GM21576 (cell line): ENCODE results near the gene S100Z.
"Not testable (repeated sequence)": the region's sequence is repeated elsewhere in the genome, so short reads cannot be mapped to it uniquely, and the experiment has no call there.

Experiments used
- ATAC-seq: cut with Tn5 transposase; IDR thresholded peaks from one replicate; pipeline ENCODE4 v1.9.1; 2021; ENCODE audit warnings: mild to moderate bottlenecking, moderate library complexity; ENCODE audit not compliant: unreplicated experiment

Gene S100Z

GRCh38 chr5:76945238-76945637, 95.4 kb downstream of the S100Z start:
- ATAC-seq, result not testable (repeated sequence)

- no peak for ATAC-seq
These were observed 96.3 kb downstream of the S100Z start for GRCh38 chr5:76946090-76946489.

- ATAC-seq, result no peak
These were observed 97.3 kb downstream of the S100Z start for GRCh38 chr5:76947082-76947503.

GRCh38 chr5:76952795-76953536, 103.2 kb downstream of the S100Z start, which contains the start of gene CRHBP:
Gene CRHBP, plus strand, starts transcription at chr5:76953045. Its CDS starts 90 bp downstream, at chr5:76953135.
- no peak for ATAC-seq

GRCh38 chr5:76953551-76954382, 104.0 kb downstream of the S100Z start:
- no peak for ATAC-seq

- ATAC-seq, result no peak
These were observed 104.6 kb downstream of the S100Z start for GRCh38 chr5:76954383-76954763.

- no peak for ATAC-seq
These were observed 106.2 kb downstream of the S100Z start for GRCh38 chr5:76956033-76956432.

- no peak for ATAC-seq
These were observed 109.4 kb downstream of the S100Z start for GRCh38 chr5:76958991-76959767.

- ATAC-seq, result peak; percentile 82
These were observed 110.3 kb downstream of the S100Z start for GRCh38 chr5:76960004-76960625.

GRCh38 chr5:76964060-76964459, 114.2 kb downstream of the S100Z start:
- ATAC-seq, result no peak
